GM18499 (cell line): Measurements from ENCODE around the gene ITFG1.

ENCODE experiments used
- ATAC-seq: cut with Tn5 transposase; IDR thresholded peaks from one replicate; pipeline ENCODE4 v1.9.1; 2021; ENCODE audit warnings: moderate number of reproducible peaks; ENCODE audit not compliant: insufficient read depth, unreplicated experiment

ITFG1 gene

DNA sequence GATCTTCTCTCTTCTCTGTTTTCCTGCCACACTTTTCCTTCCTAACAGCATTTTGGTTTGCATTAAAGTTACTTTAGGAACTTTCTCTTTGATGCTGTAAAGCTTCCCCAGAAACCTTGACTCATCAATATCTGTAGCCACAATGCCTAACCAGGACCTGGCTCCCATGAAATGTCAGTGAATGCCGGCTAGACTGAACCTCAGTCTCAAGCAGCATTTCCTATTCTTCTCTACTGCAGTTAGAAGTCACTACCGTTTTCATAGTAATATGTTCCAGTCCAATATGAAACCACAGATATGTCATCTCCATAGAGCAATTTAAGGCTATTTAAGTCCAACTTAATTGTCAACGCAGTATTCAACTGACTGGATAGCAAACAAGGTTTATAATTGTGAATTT lies 28.9 kb downstream of the ITFG1 start:
- no peak for ATAC-seq

DNA sequence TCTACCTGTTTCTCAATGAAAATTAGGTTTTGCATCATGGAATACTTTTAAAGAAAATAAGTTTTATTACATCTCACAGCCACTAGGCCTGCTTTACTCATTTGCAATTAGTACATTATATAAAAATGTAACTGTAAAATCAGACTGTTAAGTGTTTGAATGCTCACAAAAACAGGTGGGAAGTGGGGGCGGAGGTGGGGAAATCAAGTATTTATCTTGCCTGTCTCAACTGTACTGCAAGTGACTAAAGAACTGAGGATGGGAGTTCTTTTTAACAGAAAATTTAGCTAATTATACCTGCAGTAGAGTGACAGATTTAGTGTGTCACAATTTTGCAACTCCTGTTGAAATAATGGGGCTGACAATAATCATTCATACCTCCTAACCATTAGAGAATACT lies 34.1 kb downstream of the ITFG1 start:
- ATAC-seq, result no peak

DNA sequence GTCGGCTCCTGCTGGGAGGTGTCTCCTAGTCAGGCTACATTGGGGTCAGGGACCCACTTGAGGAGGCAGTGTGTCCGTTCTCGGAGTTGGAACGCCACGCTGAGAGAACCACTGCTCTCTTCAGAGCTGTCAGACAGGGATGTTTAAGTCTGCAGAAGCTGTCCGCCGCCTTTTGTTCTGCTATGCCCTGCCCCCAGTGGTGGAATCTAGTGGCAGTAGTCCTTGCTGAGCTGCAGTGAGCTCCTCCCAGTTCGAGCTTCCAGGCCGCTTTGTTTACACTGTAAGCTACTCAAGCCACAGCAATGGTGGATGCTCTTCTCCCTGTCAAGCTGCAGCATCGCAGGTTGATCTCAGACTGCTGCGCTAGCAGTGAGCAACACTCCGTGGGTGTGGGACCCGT lies 36.0 kb downstream of the ITFG1 start:
- ATAC-seq, result no peak

DNA sequence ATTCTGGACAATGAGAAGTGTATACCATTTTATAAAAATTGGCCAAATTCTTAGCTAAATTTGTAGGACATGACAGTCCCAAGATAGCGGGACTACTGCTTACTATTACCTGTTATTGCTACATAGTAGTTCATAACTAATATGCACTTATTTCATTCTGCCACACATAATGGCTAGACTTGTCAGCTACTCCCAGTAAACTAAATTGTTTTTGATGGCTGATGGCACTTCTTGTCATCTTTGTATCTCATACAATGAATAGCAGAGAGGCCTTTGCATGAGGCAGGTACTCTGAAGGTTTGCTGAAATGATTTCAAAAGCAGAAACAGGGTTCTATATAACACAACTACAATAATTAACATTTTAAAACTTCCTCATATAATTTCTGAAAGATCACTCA lies 44.0 kb downstream of the ITFG1 start:
- no peak for ATAC-seq

DNA sequence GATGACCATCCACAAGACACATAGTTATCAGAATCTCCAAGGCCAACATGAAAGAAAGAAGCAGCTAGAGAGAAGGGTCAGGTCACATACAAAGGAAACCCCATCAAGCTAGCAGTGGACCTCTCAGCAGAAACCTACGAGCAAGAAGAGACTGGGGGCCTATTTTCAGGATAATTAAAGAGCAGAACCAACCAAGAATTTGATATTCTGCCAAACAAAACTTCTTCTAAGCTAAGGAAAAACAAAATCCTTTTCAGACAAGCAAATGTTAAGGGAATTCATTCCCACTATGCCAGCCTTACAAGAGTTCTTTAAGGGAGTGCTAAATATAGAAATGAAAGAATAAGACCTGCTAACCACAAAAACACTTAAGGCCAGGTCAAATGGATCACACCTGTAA lies 47.8 kb downstream of the ITFG1 start:
- ATAC-seq, result no peak

DNA sequence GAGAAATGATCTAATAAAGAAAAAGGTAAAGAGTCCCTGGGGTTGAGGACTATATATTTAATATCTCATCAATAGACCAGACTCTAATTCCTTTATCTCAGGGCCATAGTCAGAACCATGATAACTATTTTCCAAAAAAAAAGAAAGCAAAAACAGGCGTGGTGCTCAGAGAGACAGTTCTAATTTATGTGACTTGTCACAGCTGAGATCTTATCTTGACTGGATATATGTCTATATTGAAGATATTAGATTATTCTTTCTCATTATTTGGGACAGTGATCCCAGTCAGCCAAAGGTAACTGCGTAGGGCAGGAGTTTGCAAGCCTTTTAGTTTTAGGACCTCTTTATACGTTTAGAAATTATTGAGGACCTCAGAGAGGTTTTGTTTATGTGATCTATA lies 52.4 kb downstream of the ITFG1 start:
- no peak for ATAC-seq

DNA sequence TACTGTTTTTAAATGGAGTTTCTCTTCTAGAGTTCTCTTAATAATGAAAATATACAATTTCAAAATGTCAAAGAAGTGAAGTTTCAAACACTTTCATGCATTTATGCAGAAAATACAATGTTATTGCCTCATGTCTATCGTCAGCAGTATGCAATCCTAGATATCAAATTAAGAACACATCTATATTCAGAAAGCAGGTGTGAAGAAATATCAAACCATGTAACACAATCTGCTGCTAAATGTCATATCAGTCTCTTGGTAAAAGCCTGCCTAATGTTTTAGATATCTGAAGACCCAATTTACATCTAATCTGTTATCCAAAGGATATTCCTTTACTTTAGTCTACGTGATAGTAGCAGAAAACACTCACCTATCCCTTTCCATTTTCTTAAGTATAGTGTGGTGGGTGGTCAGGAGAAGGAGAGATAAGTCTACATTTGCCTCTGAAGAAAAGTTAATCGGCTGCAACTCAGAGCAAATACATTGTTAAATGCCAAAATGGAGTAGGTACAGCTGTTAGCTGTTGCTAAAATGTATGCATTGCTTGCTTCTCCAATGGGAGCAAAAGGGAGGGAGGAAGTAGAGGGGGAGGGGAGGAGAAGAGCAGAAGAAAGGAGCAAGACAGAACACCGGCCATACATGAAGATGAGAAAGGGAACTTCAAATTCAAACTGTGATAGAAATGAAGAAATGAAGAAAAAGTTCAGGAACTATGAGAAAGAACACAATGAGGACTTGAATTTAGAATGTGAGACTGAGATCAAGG lies 64.9 kb downstream of the ITFG1 start:
- no peak for ATAC-seq

DNA sequence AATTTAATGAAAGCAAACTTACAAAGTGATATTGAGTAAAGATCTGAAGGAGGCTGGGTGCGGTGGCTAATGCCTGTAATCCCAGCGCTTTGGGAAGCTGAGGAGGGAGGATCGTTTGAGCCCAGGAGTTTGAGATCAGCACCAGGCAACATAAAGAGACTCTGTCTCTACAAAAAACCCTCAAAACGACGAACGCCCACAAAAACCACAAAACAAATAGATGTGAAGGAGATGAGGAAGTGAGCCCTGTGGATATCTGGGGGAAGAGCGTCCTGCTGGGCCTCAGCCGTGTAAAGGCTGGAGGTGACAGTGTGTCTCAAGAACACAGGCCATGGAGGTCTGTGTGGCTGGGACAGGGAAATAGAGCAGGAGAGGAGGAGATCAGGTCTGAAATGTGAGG lies 68.8 kb downstream of the ITFG1 start:
- ATAC-seq, result peak; percentile 69

DNA sequence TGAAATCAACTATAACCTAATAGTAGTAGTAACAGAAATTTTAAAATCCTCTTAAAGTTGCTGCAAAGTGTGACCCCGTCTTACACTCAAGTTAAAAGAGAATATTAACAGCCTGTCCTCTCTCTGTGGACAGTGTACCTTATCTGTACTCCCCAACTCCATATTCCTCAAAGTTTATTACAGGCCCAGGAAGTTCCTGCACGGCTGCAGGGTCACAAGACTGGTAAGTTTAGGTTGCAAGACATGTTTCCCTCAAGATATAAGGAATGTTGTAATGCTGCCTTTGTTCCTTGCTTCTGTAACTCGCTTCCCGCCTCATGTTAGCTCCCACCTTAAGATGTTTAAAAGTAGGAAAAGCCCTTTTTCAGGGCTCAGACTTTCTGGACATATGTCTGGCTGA lies 72.2 kb downstream of the ITFG1 start:
- no peak for ATAC-seq

DNA sequence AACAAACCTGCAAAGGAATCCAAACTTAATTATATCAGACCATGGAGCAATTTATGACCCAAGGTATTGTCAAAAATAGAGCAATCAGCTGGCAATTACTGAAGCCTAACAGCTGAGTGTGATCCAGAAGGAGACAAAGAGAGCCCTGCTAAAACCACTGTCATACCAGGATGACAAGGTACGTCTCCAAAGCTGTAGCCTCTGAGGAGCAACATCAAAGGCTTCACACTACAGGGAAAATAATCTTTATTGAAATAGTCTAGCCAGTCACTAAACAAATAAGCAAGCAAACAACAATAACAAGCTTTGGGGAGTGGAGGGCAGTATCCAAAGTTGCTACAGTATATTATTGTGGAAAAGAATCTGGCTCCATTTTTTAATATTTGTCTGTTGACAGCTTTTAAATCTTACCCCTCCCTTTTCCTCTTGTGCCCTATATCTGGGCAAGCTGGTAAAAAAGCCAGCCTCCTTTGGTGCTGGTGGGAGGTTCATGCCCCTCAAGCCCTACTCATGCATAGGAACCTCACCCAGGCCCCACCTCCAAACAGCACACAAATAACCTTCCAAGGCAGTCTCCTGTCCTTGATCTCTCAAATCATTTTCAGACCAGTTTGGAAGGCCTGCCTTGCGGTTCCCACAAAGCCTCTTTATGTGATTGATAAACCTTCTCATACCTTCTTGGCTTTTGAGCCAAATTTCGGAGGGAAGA lies 73.7 kb downstream of the ITFG1 start:
- no peak for ATAC-seq

DNA sequence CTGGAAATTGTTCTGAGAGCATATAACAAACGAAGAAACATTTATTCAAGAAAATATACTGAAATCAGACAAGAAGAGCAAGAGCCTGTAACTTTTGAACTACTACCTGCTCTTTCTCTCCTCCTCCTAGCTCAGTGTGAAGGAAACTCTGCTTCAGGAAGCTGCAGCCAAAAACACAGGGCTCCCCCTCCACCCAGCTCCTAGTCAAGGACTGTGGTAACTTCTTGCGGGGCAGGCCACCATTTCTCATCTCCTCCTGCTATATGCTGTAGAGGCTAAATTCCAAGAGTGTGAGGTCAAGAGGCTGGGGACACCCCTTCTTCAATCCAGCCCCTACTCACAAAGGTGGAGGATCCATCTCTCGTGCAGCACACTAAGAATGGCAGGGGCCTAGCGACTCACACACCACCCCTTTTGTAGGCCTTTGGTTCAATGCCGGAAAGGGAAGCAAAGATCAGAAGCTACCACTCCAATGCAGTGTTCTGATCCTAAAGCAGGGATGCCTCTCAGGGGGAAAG lies 74.6 kb downstream of the ITFG1 start:
- ATAC-seq, result no peak

DNA sequence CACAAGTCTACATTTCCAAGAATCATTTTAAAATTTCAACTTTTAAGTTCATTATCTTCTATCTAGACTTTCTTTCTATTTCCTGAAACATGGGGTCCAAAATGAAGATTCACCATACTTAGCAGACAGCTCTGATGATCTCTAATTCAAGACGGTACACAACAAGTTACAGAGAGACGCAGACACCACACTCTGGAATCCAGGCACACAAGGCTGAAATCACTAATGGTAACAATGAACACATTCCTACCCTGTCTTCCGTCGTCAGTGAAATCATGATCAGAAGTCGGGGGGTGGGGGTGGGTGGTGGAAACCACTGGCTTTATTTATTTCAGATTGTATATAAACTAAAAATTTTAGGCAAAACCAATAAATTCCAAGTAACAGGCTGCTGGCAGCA lies 78.5 kb downstream of the ITFG1 start:
- no peak for ATAC-seq

DNA sequence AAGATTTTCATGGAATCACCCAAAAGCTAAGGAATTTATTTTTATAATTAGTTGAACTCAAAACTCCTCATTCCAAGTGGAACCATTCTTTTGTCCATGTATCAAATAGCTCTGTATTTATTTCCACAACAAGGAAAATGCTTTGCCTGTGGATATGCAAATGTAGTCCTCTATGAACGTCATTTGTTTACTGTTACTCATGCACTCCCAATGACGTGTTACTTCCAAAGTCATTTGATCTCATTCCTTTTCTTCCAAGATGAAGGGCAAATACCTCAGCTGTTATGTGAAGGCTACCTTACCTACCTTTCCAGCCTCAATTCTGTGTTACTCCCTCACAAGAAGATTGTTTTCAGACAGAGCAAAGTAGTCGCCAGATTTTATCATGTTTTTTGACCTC lies 83.7 kb downstream of the ITFG1 start:
- no peak for ATAC-seq

DNA sequence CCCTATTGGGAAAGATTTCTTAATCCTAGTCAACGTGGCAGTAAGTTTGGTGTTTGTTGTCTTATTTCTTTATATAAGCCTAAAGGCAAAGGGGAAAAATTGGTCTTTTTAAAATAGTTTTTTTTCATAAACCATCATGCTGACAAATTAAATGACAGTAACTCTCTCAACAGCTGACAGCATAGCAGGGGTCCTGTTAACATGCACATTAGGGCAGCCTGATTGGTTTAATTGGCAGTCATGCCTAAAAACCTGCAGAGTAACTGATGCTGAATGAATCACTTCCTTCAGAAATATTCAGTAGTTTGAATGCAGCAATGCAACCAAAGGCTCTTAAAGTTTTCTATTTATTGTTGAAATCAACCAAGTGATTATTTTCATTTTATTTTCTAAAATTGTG lies 85.4 kb downstream of the ITFG1 start:
- no peak for ATAC-seq

DNA sequence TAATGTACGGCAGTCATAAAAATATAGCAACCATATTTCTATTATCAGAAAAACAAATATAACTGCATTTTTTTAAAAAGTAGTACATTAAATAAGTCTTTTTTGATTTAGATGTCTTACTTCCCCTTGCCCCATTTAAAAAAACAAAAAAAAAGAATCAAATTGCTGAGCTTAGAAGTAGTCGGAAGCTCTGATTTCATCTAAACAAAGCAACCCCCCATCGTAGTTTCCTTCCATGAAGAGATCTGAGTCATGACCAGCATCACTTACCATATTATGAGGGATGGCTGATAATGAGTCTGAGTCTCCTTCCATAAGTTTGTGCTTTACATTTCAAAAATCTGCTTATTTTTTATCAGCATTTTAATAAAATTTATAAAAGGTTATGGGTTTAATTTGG lies 86.2 kb downstream of the ITFG1 start:
- no peak for ATAC-seq

DNA sequence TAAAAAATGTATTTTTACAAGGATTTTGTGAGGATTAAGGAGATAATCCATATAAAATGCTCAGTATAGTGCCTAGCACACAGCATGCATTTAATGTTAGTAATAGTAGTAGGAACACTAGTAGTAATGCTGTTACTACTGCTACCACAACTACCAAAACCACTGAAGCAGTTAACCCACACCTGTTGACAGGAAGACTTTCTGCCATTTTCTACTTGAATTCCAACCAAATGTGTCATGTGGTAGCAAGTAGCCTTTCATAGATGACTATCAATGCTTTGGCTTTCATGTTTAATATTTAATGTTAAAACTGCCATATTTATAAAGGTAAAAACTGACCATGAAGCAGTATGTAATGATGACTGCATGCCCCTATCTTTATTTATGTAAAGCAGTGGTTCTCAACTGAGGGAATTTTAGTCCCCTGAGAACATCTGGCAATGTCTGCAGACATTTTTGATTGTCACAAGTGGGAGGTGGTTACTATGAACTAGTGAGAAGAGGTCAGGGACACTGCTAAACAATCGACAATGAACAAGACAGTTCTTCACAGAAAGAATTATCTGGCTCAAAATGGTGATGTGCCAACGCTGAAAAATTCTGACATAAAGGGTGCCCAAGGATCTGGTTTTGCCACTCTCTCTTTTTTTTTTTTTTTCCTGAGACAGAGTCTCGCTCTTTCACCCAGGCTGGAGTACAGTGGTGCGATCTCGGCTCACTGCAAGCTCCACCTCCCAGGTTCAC lies 89.4 kb downstream of the ITFG1 start:
- no peak for ATAC-seq

DNA sequence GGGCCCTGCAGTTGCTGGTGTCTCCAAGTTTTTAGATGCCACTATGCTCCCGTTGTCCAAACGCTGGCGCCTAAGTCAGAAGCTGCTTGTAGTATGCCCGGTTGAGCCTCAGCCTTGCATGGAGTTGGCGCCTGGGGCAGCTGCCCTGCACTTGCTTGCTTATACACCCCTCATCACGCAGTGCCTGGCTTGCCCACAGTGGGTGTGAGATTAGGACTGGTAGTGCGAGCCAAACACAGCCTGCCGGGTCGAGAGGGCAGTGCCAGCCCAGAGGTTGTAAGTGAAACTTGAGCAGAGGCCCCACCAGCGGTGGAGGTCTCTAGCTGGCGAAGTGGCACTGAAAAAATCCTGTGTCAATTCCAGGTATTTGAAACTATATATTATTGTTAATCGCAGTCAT lies 90.3 kb downstream of the ITFG1 start:
- ATAC-seq, result no peak

DNA sequence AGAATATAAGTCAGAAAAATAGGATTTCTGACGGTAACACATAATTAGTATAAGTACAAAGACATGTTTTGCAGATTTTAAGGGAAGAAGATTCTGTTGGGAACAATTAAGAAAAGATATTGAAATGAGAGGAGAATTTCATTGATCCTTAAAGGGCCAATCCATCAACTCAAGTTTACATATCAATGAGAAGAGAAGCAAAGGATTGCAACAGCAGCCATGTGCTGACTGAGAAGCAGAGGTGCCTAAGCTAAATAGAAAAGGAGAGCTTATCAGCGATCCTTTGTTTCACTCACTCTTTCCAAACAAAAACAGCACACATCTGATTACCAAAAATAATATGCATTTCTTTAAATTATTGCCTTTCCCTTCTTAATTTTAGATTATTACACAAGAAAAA lies 94.6 kb downstream of the ITFG1 start:
- no peak for ATAC-seq

DNA sequence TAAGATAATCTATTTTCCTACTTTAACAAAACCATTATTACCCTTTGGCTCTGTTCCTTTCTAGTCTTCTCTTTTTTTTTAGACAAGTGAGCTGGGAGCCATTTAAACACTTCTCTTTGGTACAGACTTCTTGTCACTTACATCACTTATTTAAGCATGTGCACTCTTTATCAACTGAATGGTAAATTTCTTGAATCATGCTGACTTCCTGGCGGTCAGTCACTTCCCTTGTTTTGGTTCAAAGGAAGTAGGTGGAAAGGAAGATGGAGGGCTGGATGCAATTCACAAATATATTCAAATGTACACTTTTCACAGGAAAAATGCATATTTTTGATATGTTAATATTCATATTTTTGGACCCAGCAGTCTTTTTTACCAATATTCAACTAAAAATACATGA lies 97.1 kb downstream of the ITFG1 start:
- no peak for ATAC-seq

DNA sequence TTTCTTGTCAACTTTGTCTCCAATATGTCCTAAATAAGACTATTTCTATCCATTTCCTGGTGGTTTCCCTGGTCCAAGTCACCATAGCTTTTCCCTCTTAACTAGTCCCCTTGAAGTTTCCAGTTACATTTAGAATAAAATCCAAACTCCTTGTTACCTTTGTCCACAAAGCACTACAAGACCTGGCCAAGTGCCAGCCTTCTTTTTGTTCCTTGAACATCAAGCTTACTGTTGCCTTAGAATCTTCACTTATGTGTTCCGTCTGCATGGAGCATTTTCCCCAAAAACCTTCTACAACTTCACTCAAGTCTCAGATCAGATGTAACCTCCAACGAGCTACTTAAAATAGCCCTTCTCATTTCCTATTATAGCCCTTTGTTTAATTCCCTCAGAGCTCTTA lies 101.4 kb downstream of the ITFG1 start:
- ATAC-seq, result no peak

DNA sequence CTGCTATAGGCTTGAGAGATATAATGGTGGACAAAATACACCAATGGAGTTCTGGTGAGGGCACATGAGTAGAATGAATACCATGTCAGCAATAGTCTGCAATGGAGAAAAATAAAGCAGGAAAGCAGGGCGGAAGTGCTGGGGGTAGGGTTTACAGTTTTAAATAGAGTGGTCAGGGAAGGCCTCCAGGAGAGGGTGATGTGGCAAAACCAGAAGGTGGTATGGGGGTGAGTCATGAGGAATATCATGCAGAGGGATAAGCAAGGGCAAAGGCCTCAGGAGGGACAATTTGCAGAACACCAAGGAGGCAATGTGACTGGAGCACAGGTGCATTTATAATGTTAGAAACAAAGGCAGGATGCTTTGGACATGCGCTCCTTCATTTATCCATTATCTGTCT lies 102.0 kb downstream of the ITFG1 start:
- no peak for ATAC-seq
